ENCODE data around the gene ADGRG6.

DNA sequence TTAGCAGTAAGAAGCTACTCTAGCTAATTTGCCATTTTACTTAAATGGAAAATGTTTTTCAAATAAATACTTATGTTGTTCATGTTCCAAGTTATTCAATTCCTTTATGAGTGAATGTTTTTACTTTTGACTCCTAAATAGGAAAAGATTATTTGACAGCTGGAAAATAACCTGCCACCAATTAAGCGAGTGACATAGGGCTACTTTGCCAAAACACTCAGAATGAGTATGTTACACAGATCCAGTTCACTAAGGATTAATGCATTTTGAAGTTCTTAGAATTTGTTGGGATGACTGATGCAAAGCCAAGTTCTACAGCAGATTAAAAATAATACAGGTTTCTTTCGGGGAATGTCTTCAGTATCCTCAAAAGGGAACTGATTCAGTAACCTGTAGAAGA is 144.4 kb downstream of the ADGRG6 start:
- no peak for TF ChIP-seq CTCF (IDR thresholded peaks at IDR 0.05; ENCODE audit: insufficient read depth, low read length, poor library complexity, severe bottlenecking)
- no peak for TF ChIP-seq EZH2phosphoT487 (conservative IDR thresholded peaks at IDR 0.05; ENCODE audit: low read length)
